GM12878 (cell line): ENCODE data around the gene TNIP1. TPM values are rescaled to one million over a fixed set of nuclear protein-coding genes. Genes with fewer than 3 reads are reported as not detected.

ENCODE experiments used
- BCL3 ChIP-seq: IDR thresholded peaks from 2 replicates; pipeline ENCODE4 v1.6.1; 2011; ENCODE audit warnings: borderline replicate concordance, low read depth, mild to moderate bottlenecking, moderate library complexity, low read length; ENCODE audit not compliant: insufficient read depth, poor library complexity, severe bottlenecking
- CHD2 ChIP-seq: IDR thresholded peaks from 2 replicates; pipeline ENCODE4 v1.6.1; 2011; ENCODE audit warnings: low read depth, low read length, improper control_type of control experiment, borderline replicate concordance
- CUX1 ChIP-seq: IDR thresholded peaks from 2 replicates; pipeline ENCODE4 v1.6.1; 2012; ENCODE audit warnings: improper control_type of control experiment, low read depth, low read length; ENCODE audit not compliant: insufficient replicate concordance
- ELK1 ChIP-seq: IDR thresholded peaks from 2 replicates; pipeline ENCODE4 v1.6.1; 2012; ENCODE audit warnings: low read depth, low read length, improper control_type of control experiment
- MEF2B ChIP-seq: fragments of 450-650 bp; IDR thresholded peaks from 2 replicates; pipeline ENCODE4 v1.6.1; 2018; ENCODE audit warnings: mild to moderate bottlenecking, moderate library complexity; ENCODE audit not compliant: partially characterized antibody, poor library complexity, severe bottlenecking
- MLLT1 ChIP-seq: fragments of 450-650 bp; IDR thresholded peaks from 2 replicates; pipeline ENCODE4 v1.6.1; 2016; ENCODE audit warnings: mild to moderate bottlenecking
- NRF1 ChIP-seq: conservative IDR thresholded peaks from 2 replicates; pipeline ENCODE4 v1.6.1; 2011; ENCODE audit warnings: mild to moderate bottlenecking, low read depth, low read length, improper control_type of control experiment
- SIX5 ChIP-seq: IDR thresholded peaks from 2 replicates; pipeline ENCODE4 v1.6.1; 2011; ENCODE audit warnings: mild to moderate bottlenecking, low read depth, low read length, moderate library complexity; ENCODE audit not compliant: severe bottlenecking
- SRF ChIP-seq, 2 experiments: IDR thresholded peaks; 2 replicates each; pipeline ENCODE4 v1.6.1; 2011; ENCODE audit warnings: low read depth in 2 of 2, low read length in 2 of 2, mild to moderate bottlenecking in 1 of 2, moderate library complexity in 1 of 2
- SUZ12 ChIP-seq: fragments of 200-600 bp; sonication (generic); IDR thresholded peaks from one replicate; pipeline ENCODE4 v1.6.1; 2018; ENCODE audit warnings: antibody characterized with exemption, mild to moderate bottlenecking; ENCODE audit not compliant: unreplicated experiment
- ZNF592 ChIP-seq: fragments of 450-650 bp; IDR thresholded peaks from 2 replicates; pipeline ENCODE4 v1.6.1; 2017; ENCODE audit warnings: mild to moderate bottlenecking, moderate library complexity
- polyA plus RNA-seq, 11 experiments: library from polyadenylated mRNA; depleted of rRNA in 4 of 11; unstranded in 6 of 11; stranded (reverse) in 5 of 11; fragments of >200 nt; fragmentation: Nextera tagmentation in 4 of 11; fragmentation: Illumina TruSeq in 1 of 11; extraction: Ambion mirVana in 4 of 11; extraction: Trizol in 1 of 11; gene quantifications; 1 replicate in 1 of 11; 2 replicates in 10 of 11; pipeline versions ENCODE4 v1.2.1 to v1.2.3, GENCODE V29; 2011 to 2016; ENCODE audit warnings: inconsistent platforms in 2 of 11, missing spikeins in 2 of 11, low read depth in 1 of 11
- total RNA-seq, 4 experiments: library from RNA; depleted of rRNA in 3 of 4; stranded (reverse); fragments of >200 nt in 3 of 4; fragmentation: Illumina TruSeq in 1 of 4; extraction: Trizol in 1 of 4; gene quantifications; 2 replicates each; pipeline versions ENCODE4 v1.2.1 to v1.2.3, GENCODE V29; 2013 to 2021

The TNIP1 gene
- total and polyA plus RNA-seq, 10 of the 15 experiments (the other 5 are each of a cell fraction or from before 2014, with no cell fraction given), result 4.4 to 279 (median 150) TPM

GRCh38 chr5:151080613-151081430, at the start of gene TNIP1 (continued):
- TF ChIP-seq MLLT1 (peak; percentile 72; the same call in 1 of the 2 replicates), CUX1 (no peak), ZNF592 (no peak), CHD2 (peak; percentile 89), MEF2B (peak; percentile 46), NRF1 (peak; percentile 41; the same call in 1 of the 2 replicates), SIX5 (no peak), SRF (IDR thresholded peaks at IDR 0.05; ENCODE audit: low read depth in 2 of 2, low read length in 2 of 2) (0 out of 4 replicates have a peak, but pooled peaks of 1 of the 2 experiments have one; percentile 6), BCL3 (peak; percentile 18), ELK1 (peak; percentile 77; the same call in 1 of the 2 replicates), SUZ12 (no peak)
